GM12801 (cell line): ENCODE data around the gene RALGPS1.

Experiments used
- CTCF ChIP-seq: IDR thresholded peaks from one replicate; pipeline ENCODE4 v1.5.1; 2011; ENCODE audit warnings: control low read depth; ENCODE audit not compliant: insufficient read length; ENCODE audit errors: extremely low read depth

RALGPS1 gene

DNA sequence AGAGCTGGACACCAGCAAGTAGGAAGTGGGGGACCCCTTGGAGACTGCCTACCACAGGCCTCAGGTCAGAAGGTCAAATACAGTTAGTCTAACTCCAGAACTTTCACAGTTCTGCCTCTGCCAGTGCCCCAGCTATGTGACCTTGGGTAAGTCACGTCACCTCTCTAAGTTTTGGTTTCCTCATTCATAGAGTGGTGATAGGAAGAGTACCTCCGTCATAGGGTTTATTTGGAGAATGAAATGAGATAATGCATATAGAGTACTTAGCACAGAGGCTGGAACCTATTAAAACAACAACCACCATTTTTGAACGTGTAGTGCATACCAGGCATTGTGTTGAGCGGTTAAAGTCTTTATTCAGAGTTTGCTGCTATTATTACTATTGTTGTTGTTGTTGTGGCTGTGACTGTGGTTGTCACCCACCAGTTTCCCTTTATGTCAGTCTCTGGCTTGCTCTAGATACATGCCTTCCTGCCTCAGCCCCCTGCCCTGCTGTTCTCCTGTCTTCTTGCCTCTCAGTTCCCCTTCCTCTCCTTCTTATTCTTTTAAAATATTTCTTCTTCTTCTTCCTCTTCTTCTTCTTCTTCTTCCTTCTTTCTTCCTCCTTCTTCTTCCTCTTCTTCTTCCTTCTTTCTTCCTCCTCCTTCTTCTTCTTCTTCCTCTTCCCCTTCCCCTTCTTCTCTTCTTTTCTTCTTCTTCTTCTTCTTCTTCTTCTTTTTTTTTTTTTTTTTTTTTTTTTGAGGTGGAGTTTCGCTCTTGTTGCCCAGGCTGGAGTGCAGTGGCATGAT is 67.8 kb downstream of the RALGPS1 start:
- TF ChIP-seq CTCF: no peak

- no peak for TF ChIP-seq CTCF
These were observed 69.2 kb downstream of the RALGPS1 start for GRCh38 chr9:126983767-126984166.

- no peak for TF ChIP-seq CTCF
These were observed 70.4 kb downstream of the RALGPS1 start for GRCh38 chr9:126984969-126985368.

DNA sequence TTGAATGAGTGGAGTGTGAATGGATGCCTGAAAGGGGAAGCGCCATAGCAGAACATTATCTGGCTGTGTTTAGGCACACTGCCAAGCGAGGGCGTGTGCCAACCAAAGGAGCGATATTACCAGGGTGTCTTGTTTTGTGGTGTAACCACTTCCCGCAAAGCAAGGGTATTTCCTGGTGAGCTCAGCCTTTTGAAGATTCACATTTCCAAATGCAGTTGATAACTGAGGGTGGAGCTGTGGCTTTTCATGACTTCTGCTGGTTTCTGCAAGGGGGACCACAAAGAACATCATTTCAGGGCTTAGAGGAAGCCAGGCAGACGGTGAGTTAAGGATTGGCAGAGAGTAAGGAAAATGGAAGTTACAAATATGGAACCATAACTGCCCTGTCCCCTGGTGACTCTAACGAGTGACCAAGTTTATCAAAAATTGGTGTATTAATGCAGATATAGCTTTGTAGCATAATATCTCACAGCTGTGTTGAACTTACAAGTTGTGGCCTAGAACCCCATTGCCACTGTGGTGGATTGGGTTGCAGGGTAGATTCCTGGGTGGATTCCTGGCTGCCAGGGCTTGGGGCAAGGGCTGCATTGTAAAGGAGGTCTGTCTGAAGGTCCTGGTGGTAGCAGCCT is 71.4 kb downstream of the RALGPS1 start:
- no peak for TF ChIP-seq CTCF

GRCh38 chr9:126986506-126986951 is 71.9 kb downstream of the RALGPS1 start:
- TF ChIP-seq CTCF: no peak

DNA sequence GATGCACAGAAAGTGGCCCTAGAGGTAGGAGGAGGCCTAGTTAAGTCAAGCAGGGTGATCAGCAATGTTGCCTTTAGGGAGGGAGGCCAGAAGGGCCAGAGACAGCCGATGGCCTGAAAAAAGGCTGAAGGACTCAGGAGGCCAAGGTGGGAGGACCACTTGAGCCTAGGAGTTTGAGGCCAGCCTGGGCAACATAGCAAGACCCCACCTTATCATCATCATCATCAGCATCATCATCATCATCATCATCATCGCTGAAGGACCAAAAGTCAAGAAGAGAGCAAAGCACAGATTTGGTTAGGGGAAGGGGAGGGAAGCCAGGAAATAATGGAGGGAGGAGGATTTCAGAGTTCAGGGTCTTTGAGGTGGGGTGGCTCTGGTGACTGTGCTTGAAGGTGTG is 74.3 kb downstream of the RALGPS1 start:
- no peak for TF ChIP-seq CTCF

DNA sequence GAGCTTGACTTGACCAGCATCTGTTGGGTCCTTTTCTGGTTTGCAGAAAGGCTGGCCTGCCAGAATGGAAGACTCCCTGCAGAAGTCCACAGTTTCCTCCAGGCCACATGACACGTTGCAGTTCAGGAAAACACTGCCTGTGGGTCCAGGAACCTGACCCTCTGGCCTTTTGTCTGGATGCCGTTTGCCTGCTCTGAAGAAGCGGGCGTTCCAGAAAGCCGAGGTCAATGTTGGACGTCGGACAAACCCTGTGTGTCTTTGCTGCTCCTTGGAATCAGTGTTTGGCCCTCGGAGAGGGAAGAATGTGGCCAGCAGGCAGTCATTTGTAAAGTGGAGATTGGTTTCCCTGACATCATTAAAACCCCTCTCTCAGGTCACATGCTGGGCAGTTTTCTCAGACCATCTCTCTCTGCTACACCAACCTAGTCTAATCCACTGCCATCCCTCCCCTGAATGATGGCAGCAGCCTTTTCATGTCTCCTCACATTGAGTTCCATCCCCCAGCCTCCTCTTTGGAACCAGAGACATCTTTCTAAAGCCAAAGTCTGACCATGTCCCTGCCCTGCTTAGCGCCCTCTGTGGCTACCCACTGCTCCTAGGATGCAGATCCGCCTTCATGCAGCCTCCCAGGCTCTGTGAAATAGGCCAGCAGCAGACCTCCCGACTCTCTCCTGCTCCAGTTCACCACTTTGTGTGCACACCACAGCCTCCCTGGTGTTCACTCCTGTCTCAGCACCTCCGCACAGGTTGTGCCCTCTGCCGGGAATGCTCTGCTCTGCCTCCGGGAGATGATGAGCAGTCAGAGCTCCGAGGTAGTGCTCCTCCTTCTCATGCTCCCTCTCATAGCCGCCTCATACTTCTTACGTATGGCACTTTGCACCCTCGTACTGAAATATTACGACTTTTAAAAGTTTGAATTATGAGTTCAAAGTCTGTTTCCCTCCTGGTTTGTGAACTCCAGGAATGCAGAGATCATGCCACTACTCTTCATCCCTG is 75.6 kb downstream of the RALGPS1 start:
- no peak for TF ChIP-seq CTCF
